Measurements from ENCODE around the gene PRKD1. TPM values are rescaled to one million over a fixed set of nuclear protein-coding genes. Genes with fewer than 3 reads are reported as not detected.

PRKD1 gene
- total and polyA plus RNA-seq, 10 of the 15 experiments (the other 5 are each of a cell fraction or from before 2014, with no cell fraction given): 0.02 to 0.56 TPM; not detected in 8

DNA sequence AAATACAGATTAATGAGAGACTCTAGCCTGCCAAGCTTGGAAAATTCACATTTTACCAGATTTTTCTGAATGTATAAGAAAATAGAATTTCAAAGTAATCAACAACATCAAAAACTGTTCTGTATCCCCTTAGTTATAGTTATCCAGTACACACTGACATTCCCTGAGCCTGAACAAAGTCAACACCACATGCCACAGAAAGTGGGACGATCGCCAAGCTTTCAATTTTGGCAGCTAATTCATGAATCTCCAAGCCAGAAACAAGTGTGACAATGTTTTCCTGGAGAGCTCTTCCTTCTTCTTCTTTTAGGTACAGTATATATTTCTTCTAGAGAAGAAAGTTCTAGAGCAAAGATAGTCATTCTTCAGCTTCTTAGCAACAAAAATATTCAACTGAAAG is 290.2 kb downstream of the PRKD1 start:
- Histone ChIP-seq H3K9ac (ENCODE audit: control insufficient read depth, insufficient read depth, low read length) (no peak overlapping the region), H3K27me3 (replicated peaks in 1 of 2; ENCODE audit: control insufficient read depth in 2 of 2, insufficient read depth in 2 of 2, low read length in 1 of 2) (no peaks in the 10 kb centered on the region), H3K9me3 (replicated peaks; ENCODE audit: control insufficient read depth, insufficient read depth, low read length) (no peaks in the 10 kb centered on the region), H4K20me1 (ENCODE audit: control insufficient read depth, insufficient read depth) (no peaks in the 10 kb centered on the region), H3K4me2 (ENCODE audit: control insufficient read depth, insufficient read depth) (no peak overlapping the region), H3K27ac (ENCODE audit: control insufficient read depth, insufficient read depth) (no peak overlapping the region), H3K36me3 (ENCODE audit: control insufficient read depth in 2 of 2, insufficient read depth in 2 of 2, low read length in 1 of 2) (no peaks in the 10 kb centered on the region), H3K4me1 (ENCODE audit: control insufficient read depth, insufficient read depth, low read length) (no peaks in the 10 kb centered on the region), H2AFZ (ENCODE audit: control insufficient read depth, low read depth, low read length) (no peak overlapping the region), H3K79me2 (ENCODE audit: control insufficient read depth, insufficient read depth, low read length) (no peaks in the 10 kb centered on the region), H3K4me3 (no peak overlapping the region)
- no TSS peak for BruUV-seq (replicated peaks)
- ATAC-seq: no peak
- ChIA-PET SMC1A (ENCODE audit: uncharacterized antibody, unreplicated experiment) (interaction anchor here (1.2 kb wide), 1 partner anchor 13 kb away, joined by 3 read pairs; no protein-coding TSS in a partner anchor), POLR2A (no interaction called here), CTCF (no interaction called here), RAD21 (ENCODE audit: unreplicated experiment) (no interaction called here)
- intact Hi-C loops (cut with micrococcal nuclease; ENCODE audit: unreplicated experiment): no loop called here
- WGBS (ENCODE audit: insufficient coverage, insufficient replicate concordance, low lambda C conversion rate, missing lambda C conversion rate): 39% methylated on average over 2 of the region's 2 CpGs
- TF ChIP-seq KLF5 (IDR thresholded peaks at IDR 0.05; ENCODE audit: partially characterized antibody) (no peak), BACH1 (IDR thresholded peaks at IDR 0.05; ENCODE audit: borderline replicate concordance) (no peak), HCFC1 (IDR thresholded peaks at IDR 0.05; ENCODE audit: low read length) (no peak), CBX5 (IDR thresholded peaks at IDR 0.05; ENCODE audit: low read depth) (no peak)
- TF ChIP-seq, protein P1, sequence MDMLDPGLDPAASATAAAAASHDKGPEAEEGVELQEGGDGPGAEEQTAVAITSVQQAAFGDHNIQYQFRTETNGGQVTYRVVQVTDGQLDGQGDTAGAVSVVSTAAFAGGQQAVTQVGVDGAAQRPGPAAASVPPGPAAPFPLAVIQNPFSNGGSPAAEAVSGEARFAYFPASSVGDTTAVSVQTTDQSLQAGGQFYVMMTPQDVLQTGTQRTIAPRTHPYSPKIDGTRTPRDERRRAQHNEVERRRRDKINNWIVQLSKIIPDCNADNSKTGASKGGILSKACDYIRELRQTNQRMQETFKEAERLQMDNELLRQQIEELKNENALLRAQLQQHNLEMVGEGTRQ (IDR thresholded peaks at IDR 0.05; ENCODE audit: borderline replicate concordance, low read depth, low read length): no peak
- in situ Hi-C loops (cut with MboI): no loop called here
- FAIRE-seq: no peak
- no peak for DNase-seq (ENCODE audit: low read depth, low spot score)

DNA sequence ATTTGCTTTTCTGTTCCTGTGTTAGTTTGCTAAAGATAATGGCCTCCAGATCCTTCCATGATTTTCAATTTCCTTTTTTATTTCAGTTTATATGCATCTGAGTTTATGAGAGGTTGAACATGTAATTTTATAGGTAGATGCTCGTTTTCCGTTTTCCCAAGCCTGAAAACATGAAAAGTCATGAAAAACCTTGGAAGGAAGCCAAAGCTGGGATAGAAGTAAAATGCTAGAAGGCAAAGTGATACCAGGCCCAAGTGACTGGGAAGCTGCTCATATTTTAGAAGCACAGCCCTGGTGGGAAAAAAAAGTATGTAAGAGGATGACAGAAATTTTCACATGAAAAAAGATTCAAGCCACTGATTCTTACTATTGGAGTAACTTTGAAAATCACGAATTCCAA is 290.8 kb downstream of the PRKD1 start:
- Histone ChIP-seq H3K4me3 (no peak overlapping the region), H3K79me2 (ENCODE audit: control insufficient read depth, insufficient read depth, low read length) (no peaks in the 10 kb centered on the region), H4K20me1 (ENCODE audit: control insufficient read depth, insufficient read depth) (no peaks in the 10 kb centered on the region), H3K9ac (ENCODE audit: control insufficient read depth, insufficient read depth, low read length) (no peak overlapping the region), H3K27me3 (replicated peaks in 1 of 2; ENCODE audit: control insufficient read depth in 2 of 2, insufficient read depth in 2 of 2, low read length in 1 of 2) (no peaks in the 10 kb centered on the region), H3K4me2 (ENCODE audit: control insufficient read depth, insufficient read depth) (no peak overlapping the region), H2AFZ (ENCODE audit: control insufficient read depth, low read depth, low read length) (no peak overlapping the region), H3K36me3 (ENCODE audit: control insufficient read depth in 2 of 2, insufficient read depth in 2 of 2, low read length in 1 of 2) (no peaks in the 10 kb centered on the region), H3K4me1 (ENCODE audit: control insufficient read depth, insufficient read depth, low read length) (no peaks in the 10 kb centered on the region), H3K9me3 (replicated peaks; ENCODE audit: control insufficient read depth, insufficient read depth, low read length) (no peaks in the 10 kb centered on the region), H3K27ac (ENCODE audit: control insufficient read depth, insufficient read depth) (no peak overlapping the region)
- ChIA-PET CTCF (no interaction called here), POLR2A (no interaction called here), SMC1A (ENCODE audit: uncharacterized antibody, unreplicated experiment) (interaction anchor here (1.2 kb wide), 1 partner anchor 13 kb away, joined by 3 read pairs; no protein-coding TSS in a partner anchor), RAD21 (ENCODE audit: unreplicated experiment) (no interaction called here)
- no peak for DNase-seq (ENCODE audit: low read depth, low spot score)
- in situ Hi-C loops (cut with MboI): no loop called here
- FAIRE-seq: no peak
- BruUV-seq (replicated peaks): no TSS peak
- intact Hi-C loops (cut with micrococcal nuclease; ENCODE audit: unreplicated experiment): no loop called here
- WGBS (ENCODE audit: insufficient coverage, insufficient replicate concordance, low lambda C conversion rate, missing lambda C conversion rate): 0% methylated on average over 3 of the region's 3 CpGs
- ATAC-seq: no peak
- TF ChIP-seq DPF2 (IDR thresholded peaks at IDR 0.05) (no peak), ZNF217 (IDR thresholded peaks at IDR 0.05) (no peak), SP1 (IDR thresholded peaks at IDR 0.05; ENCODE audit: low read depth, low read length) (no peak), POLR2A (IDR thresholded peaks at IDR 0.05; ENCODE audit: low read depth, low read length) (no peak), GATAD2B (conservative IDR thresholded peaks at IDR 0.05; ENCODE audit: low read depth) (no peak), POLR2AphosphoS5 (IDR thresholded peaks at IDR 0.05; ENCODE audit: low read length) (no peak)
- TF ChIP-seq, protein P2, sequence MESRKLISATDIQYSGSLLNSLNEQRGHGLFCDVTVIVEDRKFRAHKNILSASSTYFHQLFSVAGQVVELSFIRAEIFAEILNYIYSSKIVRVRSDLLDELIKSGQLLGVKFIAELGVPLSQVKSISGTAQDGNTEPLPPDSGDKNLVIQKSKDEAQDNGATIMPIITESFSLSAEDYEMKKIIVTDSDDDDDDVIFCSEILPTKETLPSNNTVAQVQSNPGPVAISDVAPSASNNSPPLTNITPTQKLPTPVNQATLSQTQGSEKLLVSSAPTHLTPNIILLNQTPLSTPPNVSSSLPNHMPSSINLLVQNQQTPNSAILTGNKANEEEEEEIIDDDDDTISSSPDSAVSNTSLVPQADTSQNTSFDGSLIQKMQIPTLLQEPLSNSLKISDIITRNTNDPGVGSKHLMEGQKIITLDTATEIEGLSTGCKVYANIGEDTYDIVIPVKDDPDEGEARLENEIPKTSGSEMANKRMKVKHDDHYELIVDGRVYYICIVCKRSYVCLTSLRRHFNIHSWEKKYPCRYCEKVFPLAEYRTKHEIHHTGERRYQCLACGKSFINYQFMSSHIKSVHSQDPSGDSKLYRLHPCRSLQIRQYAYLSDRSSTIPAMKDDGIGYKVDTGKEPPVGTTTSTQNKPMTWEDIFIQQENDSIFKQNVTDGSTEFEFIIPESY (IDR thresholded peaks at IDR 0.05): no peak
- TF ChIP-seq, protein P3, sequence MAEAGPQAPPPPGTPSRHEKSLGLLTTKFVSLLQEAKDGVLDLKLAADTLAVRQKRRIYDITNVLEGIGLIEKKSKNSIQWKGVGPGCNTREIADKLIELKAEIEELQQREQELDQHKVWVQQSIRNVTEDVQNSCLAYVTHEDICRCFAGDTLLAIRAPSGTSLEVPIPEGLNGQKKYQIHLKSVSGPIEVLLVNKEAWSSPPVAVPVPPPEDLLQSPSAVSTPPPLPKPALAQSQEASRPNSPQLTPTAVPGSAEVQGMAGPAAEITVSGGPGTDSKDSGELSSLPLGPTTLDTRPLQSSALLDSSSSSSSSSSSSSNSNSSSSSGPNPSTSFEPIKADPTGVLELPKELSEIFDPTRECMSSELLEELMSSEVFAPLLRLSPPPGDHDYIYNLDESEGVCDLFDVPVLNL (IDR thresholded peaks at IDR 0.05; ENCODE audit: low read depth, low read length): no peak
